Astrocyte of the spinal cord (primary cell): ENCODE measurements around the gene CACNB2.
"Not testable (repeated sequence)": the region's sequence is repeated elsewhere in the genome, so short reads cannot be mapped to it uniquely, and the experiment has no call there.

ENCODE experiments used
- DNase-seq: peaks from one replicate; pipeline ENCODE4 v3.0.0; 2011; ENCODE audit warnings: low read depth, low spot score
- H3K4me3 ChIP-seq: 2 replicates; pipeline ENCODE4 v1.5.1; 2011; ENCODE audit warnings: low read depth, mild to moderate bottlenecking, low read length, moderate library complexity
- CTCF ChIP-seq: IDR thresholded peaks from 2 replicates; pipeline ENCODE4 v1.5.1; 2012; ENCODE audit warnings: low read depth, mild to moderate bottlenecking, low read length, inconsistent platforms
- in situ Hi-C: cut with HindIII; loops from 2 replicates; pipeline ENCODE4 v1.10.0; 2017; ENCODE audit warnings: low sequenced_read_pairs

The CACNB2 gene

GRCh38 chr10:18155321-18155720 lies 15.1 kb downstream of the CACNB2 start:
- in situ Hi-C loops, result no loop called here
- no peak for TF ChIP-seq CTCF
- H3K4me3 ChIP-seq, result no peak overlapping the region
- peak; percentile 22 for DNase-seq

GRCh38 chr10:18156797-18157196 lies 16.6 kb downstream of the CACNB2 start:
- DNase-seq, H3K4me3 ChIP-seq, in situ Hi-C loops: not testable (repeated sequence)

- in situ Hi-C loops, result no loop called here
- peak; percentile 78 for DNase-seq
- no peak overlapping the region for H3K4me3 ChIP-seq
- TF ChIP-seq CTCF, result no peak
These were observed 17.7 kb downstream of the CACNB2 start for GRCh38 chr10:18157881-18158280.

- in situ Hi-C loops, result no loop called here
- no peak for TF ChIP-seq CTCF
- H3K4me3 ChIP-seq, result no peak overlapping the region
- DNase-seq, result peak; percentile 44
These were observed 18.6 kb downstream of the CACNB2 start for GRCh38 chr10:18158773-18159265.

GRCh38 chr10:18159557-18159956 lies 19.3 kb downstream of the CACNB2 start:
- in situ Hi-C loops, result no loop called here
- no peak for TF ChIP-seq CTCF
- no peak overlapping the region for H3K4me3 ChIP-seq
- no peak for DNase-seq

- in situ Hi-C loops, result no loop called here
- DNase-seq, result no peak
- H3K4me3 ChIP-seq, result no peak overlapping the region
- no peak for TF ChIP-seq CTCF
These were observed 21.9 kb downstream of the CACNB2 start for GRCh38 chr10:18162021-18162627.

- DNase-seq, result peak; percentile 50
- in situ Hi-C loops, result no loop called here
- no peak for TF ChIP-seq CTCF
- no peak overlapping the region for H3K4me3 ChIP-seq
These were observed 23.9 kb downstream of the CACNB2 start for GRCh38 chr10:18164093-18164492.
